Lung (tissue), 12 donors: Measurements from ENCODE around the gene PTGES3L. TPM values are rescaled to one million over a fixed set of nuclear protein-coding genes. Genes with fewer than 3 reads are reported as not detected.

Experiments
- ATAC-seq: fragments of 200-7000 bp; cut with Tn5 transposase; one replicate; pipeline ENCODE4 v1.9.1; 2020; ENCODE audit warnings: moderate number of reproducible peaks; ENCODE audit not compliant: insufficient read depth, low FRiP score
- DNase-seq, 3 donors: peaks; one replicate each; pipeline ENCODE4 v3.0.0-alpha.2; 2013 to 2017
- H3K27ac ChIP-seq, 2 donors: one replicate each; pipeline ENCODE4 v1.5.1; 2013; ENCODE audit warnings: mild to moderate bottlenecking in 2 of 2, moderate library complexity in 2 of 2, control low read depth in 1 of 2, inconsistent platforms in 1 of 2, low read depth in 1 of 2, low read length in 1 of 2
- H3K27me3 ChIP-seq, 3 donors: one replicate each; pipeline ENCODE4 v1.5.1; 2013; ENCODE audit warnings: low read length in 2 of 3; ENCODE audit not compliant: control insufficient read depth in 3 of 3, insufficient read depth in 3 of 3
- H3K36me3 ChIP-seq, 4 donors: one replicate each; pipeline ENCODE4 v1.5.1; 2013; ENCODE audit warnings: low read length in 4 of 4, mild to moderate bottlenecking in 1 of 4, moderate library complexity in 1 of 4; ENCODE audit not compliant: control insufficient read depth in 4 of 4, insufficient read depth in 4 of 4
- H3K4me1 ChIP-seq, 5 donors: one replicate each; pipeline ENCODE4 v1.5.1; 2013; ENCODE audit warnings: low read length in 5 of 5, mild to moderate bottlenecking in 2 of 5, moderate library complexity in 1 of 5; ENCODE audit not compliant: control insufficient read depth in 5 of 5, insufficient read depth in 5 of 5
- H3K4me3 ChIP-seq: one replicate; pipeline ENCODE4 v1.5.1; 2013; ENCODE audit warnings: mild to moderate bottlenecking, control low read depth, moderate library complexity
- H3K9ac ChIP-seq, 2 donors: one replicate each; pipeline ENCODE4 v1.5.1; 2013; ENCODE audit warnings: low read length in 2 of 2, control low read depth in 1 of 2; ENCODE audit not compliant: insufficient read depth in 1 of 2
- H3K9me3 ChIP-seq, 4 donors: one replicate each; pipeline ENCODE4 v1.5.1; 2013; ENCODE audit warnings: low read length in 3 of 4, mild to moderate bottlenecking in 1 of 4, moderate library complexity in 1 of 4; ENCODE audit not compliant: control insufficient read depth in 4 of 4, insufficient read depth in 3 of 4
- WGBS, 2 donors: extraction: QIAGEN DNeasy Blood & Tissue Kit; methylation state at CpG; one replicate each; pipeline ENCODE4 v1.1.7; 2013; 5-methylcytosine and 5-hydroxymethylcytosine counted together
- polyA plus RNA-seq, 2 donors: library from polyadenylated mRNA; stranded (reverse); fragments of 200-250 nt; gene quantifications; one replicate each; pipeline ENCODE4 v1.2.1, GENCODE V29; 2013
- total RNA-seq, 2 donors: library from RNA; depleted of rRNA in 1 of 2; stranded (reverse); fragments of >200 nt in 1 of 2; gene quantifications; one replicate each; pipeline ENCODE4 v1.2.1, GENCODE V29; 2014 to 2021
- TF ChIP-seq, protein P1 (sequence below): IDR thresholded peaks from 2 replicates; pipeline ENCODE4 v1.5.1; 2012; ENCODE audit warnings: mild to moderate bottlenecking; ENCODE audit errors: control extremely low read depth, extremely low read depth
- donor health status: control.
- donor health status: control.
- donor health status: Bipolar disorder and iron deficiency.
- donor health status: healthy.
- donor health status: DM: yes; HTN: yes; CAD: no.

PTGES3L gene
- total and polyA plus RNA-seq, 4 donors, result 0.43 to 1.8 (median 0.91) TPM

DNA sequence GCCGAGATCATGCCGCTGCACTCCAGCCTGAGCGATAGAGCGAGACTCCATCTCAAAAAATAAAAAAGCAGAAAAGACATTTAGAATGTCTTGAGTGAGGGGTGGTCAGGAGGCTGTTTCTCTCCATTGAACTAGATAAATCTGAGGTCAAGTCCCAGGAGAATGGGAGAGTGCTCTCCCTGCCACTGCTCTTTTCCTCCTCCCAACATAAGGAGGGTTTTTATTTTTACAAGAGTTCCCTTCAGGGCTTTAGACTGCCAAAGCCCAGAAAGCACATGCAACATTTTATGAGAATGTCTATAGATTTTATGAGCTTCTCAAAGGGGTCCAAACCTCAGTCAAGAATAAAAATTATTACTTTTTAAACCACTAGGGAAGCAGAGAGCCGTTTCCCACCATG is 46.7 kb upstream of the PTGES3L start:
- no peaks in the 10 kb centered on the region for H3K9me3 ChIP-seq
- no peaks in the 10 kb centered on the region for H3K27me3 ChIP-seq
- no peaks in the 10 kb centered on the region for H3K36me3 ChIP-seq
- H3K4me1 ChIP-seq, result peaks cover 0 to 9% (median 2%) of the 10 kb centered on the region in 5 donors
- 79 to 85% methylated on average over 5 of the region's 5 CpGs for WGBS, 2 donors
- no peak overlapping the region for H3K4me3 ChIP-seq
- TF ChIP-seq, protein P1, sequence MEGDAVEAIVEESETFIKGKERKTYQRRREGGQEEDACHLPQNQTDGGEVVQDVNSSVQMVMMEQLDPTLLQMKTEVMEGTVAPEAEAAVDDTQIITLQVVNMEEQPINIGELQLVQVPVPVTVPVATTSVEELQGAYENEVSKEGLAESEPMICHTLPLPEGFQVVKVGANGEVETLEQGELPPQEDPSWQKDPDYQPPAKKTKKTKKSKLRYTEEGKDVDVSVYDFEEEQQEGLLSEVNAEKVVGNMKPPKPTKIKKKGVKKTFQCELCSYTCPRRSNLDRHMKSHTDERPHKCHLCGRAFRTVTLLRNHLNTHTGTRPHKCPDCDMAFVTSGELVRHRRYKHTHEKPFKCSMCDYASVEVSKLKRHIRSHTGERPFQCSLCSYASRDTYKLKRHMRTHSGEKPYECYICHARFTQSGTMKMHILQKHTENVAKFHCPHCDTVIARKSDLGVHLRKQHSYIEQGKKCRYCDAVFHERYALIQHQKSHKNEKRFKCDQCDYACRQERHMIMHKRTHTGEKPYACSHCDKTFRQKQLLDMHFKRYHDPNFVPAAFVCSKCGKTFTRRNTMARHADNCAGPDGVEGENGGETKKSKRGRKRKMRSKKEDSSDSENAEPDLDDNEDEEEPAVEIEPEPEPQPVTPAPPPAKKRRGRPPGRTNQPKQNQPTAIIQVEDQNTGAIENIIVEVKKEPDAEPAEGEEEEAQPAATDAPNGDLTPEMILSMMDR, result no peak
- DNase-seq, result no peak
- ATAC-seq, result no peak
- no peak overlapping the region for H3K27ac ChIP-seq
- H3K9ac ChIP-seq, result no peak overlapping the region

- no peak overlapping the region for H3K27ac ChIP-seq
- H3K4me3 ChIP-seq, result no peak overlapping the region
- H3K9ac ChIP-seq, result no peak overlapping the region
- no peaks in the 10 kb centered on the region for H3K36me3 ChIP-seq
- 72 to 76% methylated on average over 15 of the region's 16 CpGs for WGBS, 2 donors
- H3K9me3 ChIP-seq, result no peaks in the 10 kb centered on the region
- no peak for ATAC-seq
- peaks cover 0 to 12% (median 3%) of the 10 kb centered on the region in 5 donors for H3K4me1 ChIP-seq
- no peaks in the 10 kb centered on the region for H3K27me3 ChIP-seq
- no peak for DNase-seq
- TF ChIP-seq, protein P1, result no peak
Observed at GRCh38 chr17:43025766-43026537, 46.1 kb upstream of the PTGES3L start.

- Histone ChIP-seq H3K4me3 (no peak overlapping the region), H3K27ac (no peak overlapping the region), H3K4me1 (peaks cover 0 to 14% (median 4%) of the 10 kb centered on the region in 5 donors), H3K9ac (no peak overlapping the region), H3K27me3 (no peaks in the 10 kb centered on the region), H3K36me3 (no peaks in the 10 kb centered on the region), H3K9me3 (no peaks in the 10 kb centered on the region)
- DNase-seq (peak in 1 of 3 donors; percentile 6), ATAC-seq (no peak)
- 7 to 8% methylated on average over 21 to 27 of the region's 27 CpGs for WGBS, 2 donors
- TF ChIP-seq, protein P1, result no peak
Observed at GRCh38 chr17:43025290-43025657, 45.4 kb upstream of the PTGES3L start.
